ENCODE measurements around the gene TAF4.
"Not testable (repeated sequence)": the region's sequence is repeated elsewhere in the genome, so short reads cannot be mapped to it uniquely, and the experiment has no call there.

The TAF4 gene

DNA sequence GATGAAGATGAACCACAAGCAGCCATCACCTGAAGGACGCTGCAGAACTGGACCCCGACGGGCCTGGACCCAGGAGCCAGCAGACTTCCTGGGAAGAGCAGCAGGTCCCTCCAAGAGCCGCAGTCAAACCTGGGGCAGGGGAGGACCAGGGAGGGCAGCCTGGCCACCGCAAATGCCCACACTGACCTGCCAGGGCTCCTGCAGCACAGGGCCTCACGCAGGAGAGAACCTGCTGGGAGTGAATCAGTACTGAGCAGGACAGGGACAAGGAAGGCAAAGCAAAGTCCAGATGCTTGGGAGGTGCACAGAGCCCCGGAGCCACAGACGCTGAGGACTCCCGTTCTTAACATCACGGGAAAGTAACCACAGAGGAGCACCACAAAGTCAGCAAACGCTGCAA is 75.2 kb downstream of the TAF4 start:
- no peak for DNase-seq (ENCODE audit: low spot score)
- TF ChIP-seq, protein P1, sequence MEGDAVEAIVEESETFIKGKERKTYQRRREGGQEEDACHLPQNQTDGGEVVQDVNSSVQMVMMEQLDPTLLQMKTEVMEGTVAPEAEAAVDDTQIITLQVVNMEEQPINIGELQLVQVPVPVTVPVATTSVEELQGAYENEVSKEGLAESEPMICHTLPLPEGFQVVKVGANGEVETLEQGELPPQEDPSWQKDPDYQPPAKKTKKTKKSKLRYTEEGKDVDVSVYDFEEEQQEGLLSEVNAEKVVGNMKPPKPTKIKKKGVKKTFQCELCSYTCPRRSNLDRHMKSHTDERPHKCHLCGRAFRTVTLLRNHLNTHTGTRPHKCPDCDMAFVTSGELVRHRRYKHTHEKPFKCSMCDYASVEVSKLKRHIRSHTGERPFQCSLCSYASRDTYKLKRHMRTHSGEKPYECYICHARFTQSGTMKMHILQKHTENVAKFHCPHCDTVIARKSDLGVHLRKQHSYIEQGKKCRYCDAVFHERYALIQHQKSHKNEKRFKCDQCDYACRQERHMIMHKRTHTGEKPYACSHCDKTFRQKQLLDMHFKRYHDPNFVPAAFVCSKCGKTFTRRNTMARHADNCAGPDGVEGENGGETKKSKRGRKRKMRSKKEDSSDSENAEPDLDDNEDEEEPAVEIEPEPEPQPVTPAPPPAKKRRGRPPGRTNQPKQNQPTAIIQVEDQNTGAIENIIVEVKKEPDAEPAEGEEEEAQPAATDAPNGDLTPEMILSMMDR (IDR thresholded peaks at IDR 0.05; ENCODE audit: extremely low read depth, missing control alignments): no peak

DNA sequence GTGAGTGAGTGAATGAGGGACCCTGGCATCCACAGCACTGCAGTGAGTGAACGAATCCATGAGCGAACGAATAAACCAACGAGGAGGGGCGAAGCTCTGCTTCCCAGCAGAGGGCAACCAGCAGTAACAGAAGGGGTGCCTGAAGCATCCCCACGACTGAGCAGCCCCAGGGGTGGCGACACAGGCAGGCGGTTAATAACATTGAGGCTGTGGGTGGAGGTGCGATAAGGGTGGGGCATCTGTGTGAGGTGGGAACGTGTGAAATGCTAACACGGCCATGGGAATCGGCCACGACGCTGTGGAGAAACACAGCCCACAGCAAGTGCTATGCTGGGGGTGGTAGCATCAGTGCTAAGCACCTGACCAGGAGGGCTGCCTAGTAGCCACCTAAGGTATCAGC is 75.9 kb downstream of the TAF4 start:
- TF ChIP-seq, protein P1 (IDR thresholded peaks at IDR 0.05; ENCODE audit: extremely low read depth, missing control alignments): no peak
- DNase-seq (ENCODE audit: low spot score): no peak

DNA sequence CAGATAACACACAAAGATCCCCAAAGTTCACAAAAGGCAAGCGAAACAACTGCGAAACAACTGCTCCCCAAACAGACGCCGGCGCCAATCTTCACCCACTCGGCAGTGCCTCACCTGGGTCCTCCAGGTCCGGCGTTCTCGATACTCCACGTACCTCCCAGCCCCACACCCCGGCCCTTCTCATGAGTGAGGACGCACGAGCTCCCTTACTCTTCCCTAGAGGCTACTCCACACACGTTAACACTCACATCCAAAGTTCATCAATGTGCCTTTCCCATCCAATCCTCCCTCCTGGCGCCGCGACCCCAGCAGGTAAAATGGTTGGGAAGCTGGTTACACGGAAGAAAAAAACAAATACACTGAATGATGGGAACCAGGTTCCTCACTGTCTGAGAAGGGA is 77.0 kb downstream of the TAF4 start:
- DNase-seq (ENCODE audit: low spot score): no peak
- TF ChIP-seq, protein P1 (IDR thresholded peaks at IDR 0.05; ENCODE audit: extremely low read depth, missing control alignments): no peak

DNA sequence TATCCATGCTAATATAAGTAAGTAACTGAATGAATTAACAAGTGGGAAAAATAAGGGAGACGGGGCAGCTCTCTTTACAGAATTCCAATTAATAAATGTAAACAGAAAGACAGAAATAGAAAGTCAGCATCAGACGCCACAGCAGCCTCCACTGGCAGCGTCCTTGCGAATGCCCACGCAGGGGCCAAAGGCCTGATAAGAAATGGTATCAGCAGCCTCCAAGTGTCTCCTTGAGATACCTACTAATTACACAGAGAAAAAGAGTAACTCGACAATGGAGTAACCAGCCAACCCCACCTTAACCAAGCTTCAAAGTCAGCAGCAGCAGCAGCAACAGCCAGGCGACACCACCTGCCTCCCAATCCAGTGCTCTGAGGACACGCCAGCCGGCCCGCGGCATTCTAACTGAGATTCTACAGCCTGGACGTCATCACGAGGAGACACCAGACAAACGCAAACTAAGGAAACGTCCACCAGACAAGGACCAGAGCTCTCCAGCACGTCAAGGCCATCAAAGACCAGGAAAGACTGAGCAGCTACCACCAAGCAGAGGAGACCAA is 78.8 kb downstream of the TAF4 start:
- TF ChIP-seq, protein P1 (IDR thresholded peaks at IDR 0.05; ENCODE audit: extremely low read depth, missing control alignments): no peak
- no peak for DNase-seq (ENCODE audit: low spot score)

DNA sequence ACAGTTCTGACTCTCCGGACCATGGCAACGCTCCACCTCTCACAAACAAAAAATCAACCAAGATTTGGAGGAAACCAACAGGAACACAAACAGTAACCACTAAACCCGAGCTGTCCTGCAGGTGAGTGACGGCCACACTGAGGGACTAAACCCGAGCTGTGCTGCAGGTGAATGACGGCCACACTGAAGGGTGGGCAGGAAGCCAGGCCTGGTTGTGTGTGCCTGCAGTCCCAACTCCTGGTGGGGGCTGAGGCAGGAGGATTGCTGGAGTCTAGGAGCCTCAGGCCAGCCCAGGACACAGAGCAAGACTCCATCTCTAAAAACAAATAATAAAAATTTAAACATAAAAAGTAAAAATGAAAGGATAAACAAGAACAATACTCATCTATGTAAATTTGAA is 80.6 kb downstream of the TAF4 start:
- TF ChIP-seq, protein P1 (IDR thresholded peaks at IDR 0.05; ENCODE audit: extremely low read depth, missing control alignments): no peak
- no peak for DNase-seq (ENCODE audit: low spot score)

DNA sequence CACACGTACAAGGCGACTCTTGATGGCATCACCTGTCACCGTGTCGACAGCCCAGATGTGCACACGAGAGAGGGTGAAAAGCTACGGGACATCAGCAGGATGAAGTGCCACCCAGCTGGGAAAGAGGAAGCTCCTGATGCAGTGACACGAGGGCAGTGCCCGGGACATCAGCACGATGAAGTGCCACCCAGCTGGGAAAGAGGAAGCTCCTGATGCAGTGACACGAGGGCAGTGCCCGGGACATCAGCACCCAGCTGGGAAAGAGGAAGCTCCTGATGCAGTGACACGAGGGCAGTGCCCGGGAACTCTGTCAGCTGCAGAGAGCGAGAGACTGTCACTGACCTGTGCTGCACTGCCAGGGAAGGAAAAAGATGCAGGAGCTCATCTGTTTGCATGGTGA is 81.2 kb downstream of the TAF4 start:
- DNase-seq (ENCODE audit: low spot score): not testable (repeated sequence)

DNA sequence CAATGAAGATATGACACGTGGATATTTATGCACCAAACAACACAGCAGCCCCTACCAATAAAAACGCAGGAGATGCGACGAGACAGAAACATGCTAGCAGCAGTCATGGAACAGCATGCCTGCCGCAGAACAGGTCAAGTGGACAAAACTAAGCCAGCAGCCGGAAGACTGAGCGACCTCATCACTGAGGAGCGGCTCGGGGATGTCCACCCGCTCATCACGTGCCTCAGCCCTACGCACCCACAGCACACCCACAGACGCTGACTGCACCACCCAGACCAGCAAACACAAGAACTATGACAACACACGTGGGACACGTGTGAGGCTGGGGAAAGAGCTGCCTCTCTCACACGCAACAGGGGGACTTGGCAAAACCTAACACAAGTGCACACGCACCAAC is 81.7 kb downstream of the TAF4 start:
- TF ChIP-seq, protein P1 (IDR thresholded peaks at IDR 0.05; ENCODE audit: extremely low read depth, missing control alignments): no peak
- no peak for DNase-seq (ENCODE audit: low spot score)

DNA sequence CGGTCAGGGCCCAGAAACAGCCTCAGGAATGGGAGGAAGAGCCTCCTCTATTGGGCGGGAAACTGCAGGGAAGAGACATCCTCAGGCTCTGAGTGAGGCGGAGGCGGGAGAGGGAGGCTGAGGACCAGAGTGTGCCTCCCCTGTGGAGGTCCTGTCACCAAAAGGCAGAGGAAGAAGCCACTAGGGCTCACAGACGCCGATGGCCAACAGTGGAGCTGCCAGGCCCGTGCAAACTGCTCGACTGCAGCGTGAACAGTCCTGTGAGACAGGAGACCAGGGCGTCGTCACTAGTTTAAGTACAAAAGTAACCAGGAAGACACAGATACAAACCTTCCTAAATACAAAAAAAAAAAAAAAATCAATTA is 82.7 kb downstream of the TAF4 start:
- TF ChIP-seq, protein P1 (IDR thresholded peaks at IDR 0.05; ENCODE audit: extremely low read depth, missing control alignments): no peak
- DNase-seq (ENCODE audit: low spot score): no peak

Measured in GM20000 (cell line).